ENCODE measurements around the gene PLPPR1.

The PLPPR1 gene

DNA sequence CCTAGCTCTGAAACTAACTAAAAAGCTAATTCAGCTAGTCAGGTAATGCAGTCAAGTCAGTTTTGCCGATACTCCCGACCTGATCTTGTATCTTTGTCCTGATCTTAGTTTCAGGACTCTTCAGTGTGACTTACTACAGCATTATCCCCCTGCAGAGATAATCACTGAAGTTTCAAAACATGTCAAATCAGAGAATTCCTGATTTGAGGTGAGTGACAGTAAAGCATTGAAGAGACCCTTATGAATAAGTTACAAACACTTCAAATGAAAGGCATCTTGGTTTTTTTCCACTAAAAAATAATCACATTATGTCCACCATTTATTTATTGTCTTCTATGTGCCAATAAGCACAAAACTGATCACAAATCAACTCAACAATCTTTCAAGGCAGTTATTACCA lies 308.7 kb downstream of the PLPPR1 start:
- Histone ChIP-seq H3K4me1 (ENCODE audit: low read length) (no peaks in the 10 kb centered on the region), H3K36me3 (replicated peaks; ENCODE audit: insufficient read depth, low read length) (no peaks in the 10 kb centered on the region), H3K27me3 (replicated peaks; ENCODE audit: insufficient read depth, low read length) (no peaks in the 10 kb centered on the region), H3K9me3 (replicated peaks; ENCODE audit: insufficient read depth, low read length) (no peaks in the 10 kb centered on the region), H3K4me2 (ENCODE audit: low read depth, low read length) (no peak overlapping the region), H3K27ac (ENCODE audit: low read length) (no peak overlapping the region), H2AFZ (ENCODE audit: low read length) (no peak overlapping the region), H3K79me2 (ENCODE audit: low read length) (no peaks in the 10 kb centered on the region), H3K4me3 (ENCODE audit: low read length) (no peak overlapping the region), H4K20me1 (ENCODE audit: insufficient read depth, low read length) (no peaks in the 10 kb centered on the region), H3K9ac (ENCODE audit: low read length) (no peak overlapping the region), H3F3A (ENCODE audit: insufficient read depth, low read length) (no peaks in the 10 kb centered on the region), H3K9me2 (replicated peaks; ENCODE audit: insufficient read depth, low read length) (no peaks in the 10 kb centered on the region)
- TF ChIP-seq EZH2phosphoT487 (IDR thresholded peaks at IDR 0.05; ENCODE audit: low read length) (no peak), EZH2 (optimal IDR thresholded peaks at IDR 0.05; ENCODE audit: low read depth, low read length) (no peak)
- TF ChIP-seq, protein P1, sequence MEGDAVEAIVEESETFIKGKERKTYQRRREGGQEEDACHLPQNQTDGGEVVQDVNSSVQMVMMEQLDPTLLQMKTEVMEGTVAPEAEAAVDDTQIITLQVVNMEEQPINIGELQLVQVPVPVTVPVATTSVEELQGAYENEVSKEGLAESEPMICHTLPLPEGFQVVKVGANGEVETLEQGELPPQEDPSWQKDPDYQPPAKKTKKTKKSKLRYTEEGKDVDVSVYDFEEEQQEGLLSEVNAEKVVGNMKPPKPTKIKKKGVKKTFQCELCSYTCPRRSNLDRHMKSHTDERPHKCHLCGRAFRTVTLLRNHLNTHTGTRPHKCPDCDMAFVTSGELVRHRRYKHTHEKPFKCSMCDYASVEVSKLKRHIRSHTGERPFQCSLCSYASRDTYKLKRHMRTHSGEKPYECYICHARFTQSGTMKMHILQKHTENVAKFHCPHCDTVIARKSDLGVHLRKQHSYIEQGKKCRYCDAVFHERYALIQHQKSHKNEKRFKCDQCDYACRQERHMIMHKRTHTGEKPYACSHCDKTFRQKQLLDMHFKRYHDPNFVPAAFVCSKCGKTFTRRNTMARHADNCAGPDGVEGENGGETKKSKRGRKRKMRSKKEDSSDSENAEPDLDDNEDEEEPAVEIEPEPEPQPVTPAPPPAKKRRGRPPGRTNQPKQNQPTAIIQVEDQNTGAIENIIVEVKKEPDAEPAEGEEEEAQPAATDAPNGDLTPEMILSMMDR (IDR thresholded peaks at IDR 0.05; ENCODE audit: low read length), result no peak
- DNase-seq, result no peak

DNA sequence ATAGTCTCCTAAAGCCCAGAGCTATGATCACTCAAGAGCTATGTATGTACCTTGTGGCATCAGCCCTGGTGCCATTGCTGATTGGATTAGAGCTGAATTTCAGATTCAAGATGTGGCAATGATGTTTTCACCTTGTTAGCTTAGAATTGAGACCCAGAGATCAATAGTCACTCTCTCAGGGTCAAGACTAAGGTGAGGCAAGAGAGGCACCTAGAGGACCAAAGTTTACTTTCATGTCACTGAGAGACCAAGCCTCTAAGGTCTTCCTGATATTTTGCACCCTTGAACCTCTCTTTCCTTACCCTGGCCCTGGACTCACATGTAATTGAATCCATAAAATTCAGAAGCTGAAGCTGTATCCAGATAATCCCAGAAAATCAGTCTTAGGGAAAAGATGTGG lies 313.4 kb downstream of the PLPPR1 start:
- Histone ChIP-seq H3K27me3 (replicated peaks; ENCODE audit: insufficient read depth, low read length) (no peaks in the 10 kb centered on the region), H3K27ac (ENCODE audit: low read length) (no peak overlapping the region), H4K20me1 (ENCODE audit: insufficient read depth, low read length) (no peaks in the 10 kb centered on the region), H3K4me1 (ENCODE audit: low read length) (no peaks in the 10 kb centered on the region), H3K36me3 (replicated peaks; ENCODE audit: insufficient read depth, low read length) (no peaks in the 10 kb centered on the region), H3K4me3 (ENCODE audit: low read length) (no peak overlapping the region), H3K79me2 (ENCODE audit: low read length) (no peaks in the 10 kb centered on the region), H3K9me2 (replicated peaks; ENCODE audit: insufficient read depth, low read length) (no peaks in the 10 kb centered on the region), H3F3A (ENCODE audit: insufficient read depth, low read length) (no peaks in the 10 kb centered on the region), H3K4me2 (ENCODE audit: low read depth, low read length) (no peak overlapping the region), H3K9me3 (replicated peaks; ENCODE audit: insufficient read depth, low read length) (no peaks in the 10 kb centered on the region), H3K9ac (ENCODE audit: low read length) (no peak overlapping the region), H2AFZ (ENCODE audit: low read length) (no peak overlapping the region)
- TF ChIP-seq, protein P1 (IDR thresholded peaks at IDR 0.05; ENCODE audit: low read length), result no peak
- TF ChIP-seq EZH2 (optimal IDR thresholded peaks at IDR 0.05; ENCODE audit: low read depth, low read length) (no peak), EZH2phosphoT487 (IDR thresholded peaks at IDR 0.05; ENCODE audit: low read length) (no peak)
- no peak for DNase-seq

GRCh38 chr9:101342595-101342994 lies 314.1 kb downstream of the PLPPR1 start:
- H3K9me3 ChIP-seq (replicated peaks; ENCODE audit: insufficient read depth, low read length), result no peaks in the 10 kb centered on the region
- no peaks in the 10 kb centered on the region for H3K9me2 ChIP-seq (replicated peaks; ENCODE audit: insufficient read depth, low read length)
- no peak overlapping the region for H2AFZ ChIP-seq (ENCODE audit: low read length)
- no peaks in the 10 kb centered on the region for H4K20me1 ChIP-seq (ENCODE audit: insufficient read depth, low read length)
- no peaks in the 10 kb centered on the region for H3K79me2 ChIP-seq (ENCODE audit: low read length)
- no peak overlapping the region for H3K27ac ChIP-seq (ENCODE audit: low read length)
- H3K4me3 ChIP-seq (ENCODE audit: low read length), result no peak overlapping the region
- no peak for DNase-seq
- H3K27me3 ChIP-seq (replicated peaks; ENCODE audit: insufficient read depth, low read length), result no peaks in the 10 kb centered on the region
- H3K4me1 ChIP-seq (ENCODE audit: low read length), result no peaks in the 10 kb centered on the region
- TF ChIP-seq EZH2phosphoT487 (IDR thresholded peaks at IDR 0.05; ENCODE audit: low read length), result no peak
- TF ChIP-seq, protein P1 (IDR thresholded peaks at IDR 0.05; ENCODE audit: low read length), result no peak
- TF ChIP-seq EZH2 (optimal IDR thresholded peaks at IDR 0.05; ENCODE audit: low read depth, low read length), result no peak
- H3F3A ChIP-seq (ENCODE audit: insufficient read depth, low read length), result no peaks in the 10 kb centered on the region
- H3K9ac ChIP-seq (ENCODE audit: low read length), result no peak overlapping the region
- no peaks in the 10 kb centered on the region for H3K36me3 ChIP-seq (replicated peaks; ENCODE audit: insufficient read depth, low read length)
- no peak overlapping the region for H3K4me2 ChIP-seq (ENCODE audit: low read depth, low read length)
